GM12878 (cell line): ENCODE data around the gene SQSTM1.
A peak's percentile ranks its signal among the peaks of the same experiment; 100 is the strongest.

ENCODE experiments used
- BCL3 ChIP-seq: IDR thresholded peaks from 2 replicates; pipeline ENCODE4 v1.6.1; 2011; ENCODE audit warnings: borderline replicate concordance, low read depth, mild to moderate bottlenecking, moderate library complexity, low read length; ENCODE audit not compliant: insufficient read depth, poor library complexity, severe bottlenecking
- CTCF ChIP-seq, 3 experiments: IDR thresholded peaks in 2 of 3; conservative IDR thresholded peaks in 1 of 3; 2 replicates each; pipeline ENCODE4 v1.5.1; 2011; ENCODE audit warnings: low read depth in 3 of 3, low read length in 3 of 3, mild to moderate bottlenecking in 3 of 3, control low read depth in 2 of 3, moderate library complexity in 2 of 3, inconsistent platforms in 1 of 3, mixed read lengths in 1 of 3; ENCODE audit not compliant: control insufficient read depth in 2 of 3, insufficient read depth in 1 of 3; ENCODE audit errors: extremely low read depth in 1 of 3
- HDAC6 ChIP-seq: fragments of 200-600 bp; sonication (generic); IDR thresholded peaks from one replicate; pipeline ENCODE4 v1.8.0; 2017; ENCODE audit warnings: antibody characterized with exemption; ENCODE audit not compliant: unreplicated experiment
- IRF3 ChIP-seq: fragments of 450-650 bp; IDR thresholded peaks from 2 replicates; pipeline ENCODE4 v1.6.1; 2014; ENCODE audit warnings: mild to moderate bottlenecking
- MXI1 ChIP-seq: fragments of 150-350 bp; IDR thresholded peaks from 2 replicates; pipeline ENCODE4 v1.6.1; 2011; ENCODE audit warnings: low read depth, mild to moderate bottlenecking, inconsistent platforms, low read length, improper control_type of control experiment
- NFYA ChIP-seq: IDR thresholded peaks from 2 replicates; pipeline ENCODE4 v1.6.1; 2011; ENCODE audit warnings: low read depth, mild to moderate bottlenecking, low read length, improper control_type of control experiment, borderline replicate concordance
- NR2C2 ChIP-seq: IDR thresholded peaks from 2 replicates; pipeline ENCODE4 v1.6.1; 2011; ENCODE audit warnings: borderline replicate concordance, low read depth; ENCODE audit not compliant: control insufficient read depth, insufficient read length
- POLR2A ChIP-seq: IDR thresholded peaks from 2 replicates; pipeline ENCODE4 v1.6.1; 2011; ENCODE audit warnings: low read depth, mild to moderate bottlenecking, low read length
- TAF1 ChIP-seq: IDR thresholded peaks from 2 replicates; pipeline ENCODE4 v1.6.1; 2011; ENCODE audit warnings: mild to moderate bottlenecking, low read depth, low read length, borderline replicate concordance
- TCF7 ChIP-seq: IDR thresholded peaks from 2 replicates; pipeline ENCODE4 v1.6.1; 2014; ENCODE audit warnings: antibody characterized with exemption, borderline replicate concordance
- ZNF384 ChIP-seq: IDR thresholded peaks from 2 replicates; pipeline ENCODE4 v1.6.1; 2012; ENCODE audit warnings: low read depth, mild to moderate bottlenecking, low read length, improper control_type of control experiment, borderline replicate concordance

GRCh38 chr5:179858586-179859427, 38.1 kb downstream of the SQSTM1 start, which contains the start of gene MRNIP:
- TF ChIP-seq HDAC6, result no peak
- no peak for TF ChIP-seq NFYA
- TF ChIP-seq CTCF (IDR thresholded peaks at IDR 0.05 in 2 of 3, conservative IDR thresholded peaks at IDR 0.05 in 1 of 3; ENCODE audit: control insufficient read depth in 2 of 3, extremely low read depth in 1 of 3, insufficient read depth in 1 of 3, low read depth in 3 of 3, low read length in 3 of 3), result peak in 1 of 3 experiments; percentile 57; a peak in 2 of 6 replicates
- peak; percentile 28; the same call in 1 of the 2 replicates for TF ChIP-seq TAF1
- TF ChIP-seq IRF3, result no peak
- TF ChIP-seq TCF7, result no peak
- no peak for TF ChIP-seq ZNF384
- peak; percentile 83 for TF ChIP-seq POLR2A
- no peak for TF ChIP-seq BCL3
- peak; percentile 93 for TF ChIP-seq MXI1
- no peak for TF ChIP-seq NR2C2
